HCT116 (cell line): Measurements from ENCODE around the gene SUSD5. TPM values are rescaled to one million over a fixed set of nuclear protein-coding genes. Genes with fewer than 3 reads are reported as not detected.

Experiments
- ATAC-seq: fragments of 200-7000 bp; cut with Tn5 transposase; 2 replicates; pipeline ENCODE4 v1.9.1; 2020; ENCODE audit warnings: mild to moderate bottlenecking, moderate library complexity
- BruUV-seq: library from RNA; stranded (reverse); fragments of 400-500 nt; replicated peaks from 2 replicates; lab custom pipeline; 2021; lab: Mats Ljungman, UMichigan
- CTCF ChIA-PET: fragments of 300-600 bp; sonication (Branson Sonifier 250); formaldehyde crosslinking; loops from one replicate; lab custom pipeline; 2021; ENCODE audit warnings: antibody characterized with exemption; lab: Charles Lee
- POLR2A ChIA-PET: fragments of 300-600, 350-600 bp; sonication (Branson Sonifier 250); formaldehyde crosslinking; loops from one replicate; lab custom pipeline; 2021; ENCODE audit warnings: antibody characterized with exemption; lab: Charles Lee
- RAD21 ChIA-PET, 2 experiments: fragments of 300-600 bp; sonication (Branson Sonifier 250); formaldehyde crosslinking; loops; one replicate each; lab custom pipeline; 2023; ENCODE audit warnings: low total read pairs in 2 of 2; ENCODE audit not compliant: uncharacterized antibody in 2 of 2, unreplicated experiment in 2 of 2, low non-redundant PET in 1 of 2; lab: Charles Lee
- DNase-seq: peaks from one replicate; pipeline ENCODE4 v3.0.0-alpha.2; 2010; ENCODE audit warnings: low read depth, low spot score
- H2AFZ ChIP-seq: fragments of 200-600 bp; shearing (Covaris generic), sonication (generic); 2 replicates; pipeline ENCODE4 v1.6.1; 2017; ENCODE audit warnings: low read depth, mixed run types, mixed read lengths, antibody characterized with exemption, low read length; ENCODE audit not compliant: poor library complexity, severe bottlenecking
- H3K27ac ChIP-seq: 2 replicates; pipeline ENCODE4 v1.5.1; 2012; ENCODE audit warnings: low read depth, low read length
- H3K27me3 ChIP-seq: fragments of 200-600 bp; sonication (generic); 2 replicates; pipeline ENCODE4 v1.6.1; 2016; ENCODE audit warnings: mixed run types, low read length, mixed read lengths; ENCODE audit not compliant: insufficient read depth
- H3K36me3 ChIP-seq, 2 experiments: fragments of 200-500 bp in 1 of 2; fragments of 200-600 bp in 1 of 2; sonication (Bioruptor generic) in 1 of 2; sonication (generic) in 1 of 2; 2 replicates each; pipeline versions ENCODE4 v1.5.1 to v1.6.1; 2014 to 2016; ENCODE audit warnings: low read length in 2 of 2, inconsistent platforms in 1 of 2, mixed read lengths in 1 of 2, mixed run types in 1 of 2; ENCODE audit not compliant: insufficient read depth in 2 of 2, control insufficient read depth in 1 of 2
- H3K4me1 ChIP-seq, 2 experiments: fragments of 200-600 bp in 1 of 2; sonication (generic) in 1 of 2; 2 replicates each; pipeline versions ENCODE4 v1.5.1 to v1.6.1; 2012 to 2017; ENCODE audit warnings: low read length in 2 of 2, inconsistent platforms in 1 of 2, mild to moderate bottlenecking in 1 of 2, mixed read lengths in 1 of 2, mixed run types in 1 of 2, moderate library complexity in 1 of 2; ENCODE audit not compliant: insufficient read depth in 2 of 2, control insufficient read depth in 1 of 2
- H3K4me2 ChIP-seq: fragments of 200-600 bp; sonication (generic); 2 replicates; pipeline ENCODE4 v1.6.1; 2017; ENCODE audit warnings: mixed run types, low read length, mixed read lengths
- H3K4me3 ChIP-seq, 2 experiments: fragments of 200-600 bp in 1 of 2; sonication (generic) in 1 of 2; replicated peaks in 1 of 2; 2 replicates each; pipeline ENCODE4 v1.5.1; 2011 to 2016; ENCODE audit warnings: low read length in 2 of 2, control low read depth in 1 of 2, low read depth in 1 of 2, mild to moderate bottlenecking in 1 of 2, mixed read lengths in 1 of 2, mixed run types in 1 of 2
- H3K79me2 ChIP-seq: fragments of 200-600 bp; sonication (generic); 2 replicates; pipeline ENCODE4 v1.6.1; 2017; ENCODE audit warnings: mild to moderate bottlenecking, mixed run types, low read length, moderate library complexity, mixed read lengths; ENCODE audit not compliant: insufficient read depth
- H3K9ac ChIP-seq: fragments of 200-600 bp; sonication (generic); 2 replicates; pipeline ENCODE4 v1.6.1; 2016; ENCODE audit warnings: low read length, mixed read lengths
- H3K9me2 ChIP-seq: fragments of 200-600 bp; sonication (generic), shearing (Covaris generic); 2 replicates; pipeline ENCODE4 v1.6.1; 2017; ENCODE audit warnings: mixed run types, mild to moderate bottlenecking, moderate library complexity; ENCODE audit not compliant: insufficient read depth
- H3K9me3 ChIP-seq, 2 experiments: fragments of 200-500 bp in 1 of 2; fragments of 200-600 bp in 1 of 2; sonication (Bioruptor generic) in 1 of 2; sonication (generic) in 1 of 2; 2 replicates each; pipeline ENCODE4 v1.6.1; 2014 to 2017; ENCODE audit warnings: low read length in 2 of 2, mixed read lengths in 2 of 2, inconsistent platforms in 1 of 2, low read depth in 1 of 2, mild to moderate bottlenecking in 1 of 2, mixed run types in 1 of 2, moderate library complexity in 1 of 2; ENCODE audit not compliant: control insufficient read depth in 1 of 2, insufficient read depth in 1 of 2
- H4K20me1 ChIP-seq: fragments of 200-600 bp; sonication (generic), shearing (Covaris generic); 2 replicates; pipeline ENCODE4 v1.6.1; 2017; ENCODE audit warnings: mixed run types, mild to moderate bottlenecking, moderate library complexity; ENCODE audit not compliant: insufficient read depth
- CBX3 ChIP-seq: IDR thresholded peaks from 2 replicates; pipeline ENCODE4 v1.6.1; 2012; ENCODE audit warnings: low read depth
- CEBPB ChIP-seq: IDR thresholded peaks from 2 replicates; pipeline ENCODE4 v1.6.1; 2012; ENCODE audit warnings: low read depth
- EGR1 ChIP-seq: IDR thresholded peaks from 2 replicates; pipeline ENCODE4 v1.6.1; 2012; ENCODE audit warnings: low read depth
- ELF1 ChIP-seq: IDR thresholded peaks from 2 replicates; pipeline ENCODE4 v1.6.1; 2012; ENCODE audit warnings: low read depth, borderline replicate concordance
- EZH2 ChIP-seq: fragments of 200-600 bp; sonication (generic); IDR thresholded peaks from 2 replicates; pipeline ENCODE4 v1.6.1; 2017; ENCODE audit warnings: antibody characterized with exemption, mixed run types
- EZH2phosphoT487 ChIP-seq: fragments of 200-600 bp; IDR thresholded peaks from 2 replicates; pipeline ENCODE4 v1.6.1; 2018; ENCODE audit warnings: antibody characterized with exemption, borderline replicate concordance
- FOSL1 ChIP-seq: IDR thresholded peaks from 2 replicates; pipeline ENCODE4 v1.6.1; 2012; ENCODE audit warnings: low read depth
- MAX ChIP-seq: IDR thresholded peaks from 2 replicates; pipeline ENCODE4 v1.6.1; 2012
- POLR2A ChIP-seq: IDR thresholded peaks from 2 replicates; pipeline ENCODE4 v1.7.0; 2011; ENCODE audit warnings: borderline replicate concordance; ENCODE audit not compliant: insufficient read depth, insufficient read length; ENCODE audit errors: extremely low read depth
- POLR2AphosphoS5 ChIP-seq: IDR thresholded peaks from 2 replicates; pipeline ENCODE4 v1.6.1; 2011; ENCODE audit warnings: mild to moderate bottlenecking, low read depth, low read length, moderate library complexity
- RAD21 ChIP-seq: IDR thresholded peaks from 2 replicates; pipeline ENCODE4 v1.6.1; 2012; ENCODE audit warnings: low read depth, mild to moderate bottlenecking
- SIN3A ChIP-seq: IDR thresholded peaks from 2 replicates; pipeline ENCODE4 v1.6.1; 2012; ENCODE audit warnings: low read depth
- SP1 ChIP-seq: IDR thresholded peaks from 2 replicates; pipeline ENCODE4 v1.6.1; 2012; ENCODE audit warnings: low read depth
- SRF ChIP-seq: IDR thresholded peaks from 2 replicates; pipeline ENCODE4 v1.6.1; 2012; ENCODE audit warnings: low read depth
- TCF7L2 ChIP-seq: IDR thresholded peaks from 2 replicates; pipeline ENCODE4 v1.7.0; 2011; ENCODE audit warnings: borderline replicate concordance, inconsistent platforms; ENCODE audit not compliant: insufficient read depth, insufficient read length; ENCODE audit errors: extremely low read depth
- YY1 ChIP-seq: IDR thresholded peaks from 2 replicates; pipeline ENCODE4 v1.6.1; 2011; ENCODE audit warnings: low read length, low read depth, moderate library complexity, mild to moderate bottlenecking; ENCODE audit not compliant: insufficient replicate concordance; ENCODE audit errors: extremely low read depth
- intact Hi-C: fragments of 100-400 bp; cut with micrococcal nuclease; formaldehyde crosslinking; loops from 2 replicates; pipeline ENCODE4 v1.10.0; 2022
- total RNA-seq: library from RNA; stranded (reverse); gene quantifications from one replicate; pipeline ENCODE4 v1.2.1, GENCODE V29; 2021; ENCODE audit not compliant: unreplicated experiment
- TF ChIP-seq, protein P1 (sequence below): IDR thresholded peaks from 2 replicates; pipeline ENCODE4 v1.6.1; 2011; ENCODE audit warnings: mild to moderate bottlenecking, low read length, moderate library complexity; ENCODE audit not compliant: insufficient replicate concordance; ENCODE audit errors: extremely low read depth
- TF ChIP-seq, protein P2 (sequence below): IDR thresholded peaks from 2 replicates; pipeline ENCODE4 v1.6.1; 2012; ENCODE audit warnings: low read depth
- TF ChIP-seq, protein P3 (sequence below): IDR thresholded peaks from 2 replicates; pipeline ENCODE4 v1.6.1; 2012

SUSD5 gene
- total RNA-seq, 1 experiment from 2014 or later: not detected

DNA sequence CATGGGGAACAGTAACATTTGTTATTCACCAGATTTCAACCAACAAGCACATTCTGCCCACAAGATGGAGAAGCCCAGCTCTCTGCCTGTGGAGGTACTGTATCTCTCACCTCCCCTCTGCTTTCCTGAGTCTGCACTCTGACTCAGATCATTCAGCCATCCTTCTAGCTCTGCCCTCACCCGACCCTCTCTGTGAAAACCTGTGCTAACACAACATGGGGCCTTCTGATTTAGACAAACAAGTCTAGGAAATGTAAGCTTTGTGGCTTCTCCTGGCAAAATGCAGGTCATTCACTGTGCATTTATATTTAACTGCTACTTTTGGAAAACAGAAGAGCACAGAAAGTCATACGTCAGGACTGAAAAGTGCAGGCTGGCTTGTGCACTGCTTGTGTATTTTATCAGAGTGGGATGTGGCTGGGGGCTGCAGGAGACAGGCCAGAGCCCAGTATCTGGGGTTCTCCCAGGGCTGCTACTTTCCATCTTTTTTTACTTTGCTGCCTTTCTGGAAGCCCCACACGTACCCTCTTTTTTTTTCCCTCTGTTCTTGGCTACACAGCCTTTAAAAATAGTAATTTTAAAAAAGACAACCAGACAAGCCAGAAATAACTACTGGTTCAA, 50.8 kb downstream of the SUSD5 start:
- Histone ChIP-seq H3K9ac (no peak overlapping the region), H3K4me3 (no peak overlapping the region), H3K79me2 (no peaks in the 10 kb centered on the region), H3K9me2 (no peaks in the 10 kb centered on the region), H2AFZ (no peak overlapping the region), H3K4me2 (no peak overlapping the region), H3K27ac (no peak overlapping the region), H3K4me1 (peaks cover 0 to 2% of the 10 kb centered on the region in 2 experiments; a peak in 2 of 4 replicates), H3K27me3 (no peaks in the 10 kb centered on the region), H3K9me3 (no peaks in the 10 kb centered on the region), H3K36me3 (no peaks in the 10 kb centered on the region), H4K20me1 (no peaks in the 10 kb centered on the region)
- ATAC-seq: no peak
- ChIA-PET RAD21 (no interaction called here), CTCF (no interaction called here), POLR2A (no interaction called here)
- no peak for TF ChIP-seq POLR2AphosphoS5
- TF ChIP-seq EZH2: no peak
- no peak for TF ChIP-seq FOSL1
- TF ChIP-seq ELF1: no peak
- TF ChIP-seq, protein P1, sequence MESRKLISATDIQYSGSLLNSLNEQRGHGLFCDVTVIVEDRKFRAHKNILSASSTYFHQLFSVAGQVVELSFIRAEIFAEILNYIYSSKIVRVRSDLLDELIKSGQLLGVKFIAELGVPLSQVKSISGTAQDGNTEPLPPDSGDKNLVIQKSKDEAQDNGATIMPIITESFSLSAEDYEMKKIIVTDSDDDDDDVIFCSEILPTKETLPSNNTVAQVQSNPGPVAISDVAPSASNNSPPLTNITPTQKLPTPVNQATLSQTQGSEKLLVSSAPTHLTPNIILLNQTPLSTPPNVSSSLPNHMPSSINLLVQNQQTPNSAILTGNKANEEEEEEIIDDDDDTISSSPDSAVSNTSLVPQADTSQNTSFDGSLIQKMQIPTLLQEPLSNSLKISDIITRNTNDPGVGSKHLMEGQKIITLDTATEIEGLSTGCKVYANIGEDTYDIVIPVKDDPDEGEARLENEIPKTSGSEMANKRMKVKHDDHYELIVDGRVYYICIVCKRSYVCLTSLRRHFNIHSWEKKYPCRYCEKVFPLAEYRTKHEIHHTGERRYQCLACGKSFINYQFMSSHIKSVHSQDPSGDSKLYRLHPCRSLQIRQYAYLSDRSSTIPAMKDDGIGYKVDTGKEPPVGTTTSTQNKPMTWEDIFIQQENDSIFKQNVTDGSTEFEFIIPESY: no peak
- TF ChIP-seq EGR1: no peak
- TF ChIP-seq SP1: no peak
- TF ChIP-seq, protein P2, sequence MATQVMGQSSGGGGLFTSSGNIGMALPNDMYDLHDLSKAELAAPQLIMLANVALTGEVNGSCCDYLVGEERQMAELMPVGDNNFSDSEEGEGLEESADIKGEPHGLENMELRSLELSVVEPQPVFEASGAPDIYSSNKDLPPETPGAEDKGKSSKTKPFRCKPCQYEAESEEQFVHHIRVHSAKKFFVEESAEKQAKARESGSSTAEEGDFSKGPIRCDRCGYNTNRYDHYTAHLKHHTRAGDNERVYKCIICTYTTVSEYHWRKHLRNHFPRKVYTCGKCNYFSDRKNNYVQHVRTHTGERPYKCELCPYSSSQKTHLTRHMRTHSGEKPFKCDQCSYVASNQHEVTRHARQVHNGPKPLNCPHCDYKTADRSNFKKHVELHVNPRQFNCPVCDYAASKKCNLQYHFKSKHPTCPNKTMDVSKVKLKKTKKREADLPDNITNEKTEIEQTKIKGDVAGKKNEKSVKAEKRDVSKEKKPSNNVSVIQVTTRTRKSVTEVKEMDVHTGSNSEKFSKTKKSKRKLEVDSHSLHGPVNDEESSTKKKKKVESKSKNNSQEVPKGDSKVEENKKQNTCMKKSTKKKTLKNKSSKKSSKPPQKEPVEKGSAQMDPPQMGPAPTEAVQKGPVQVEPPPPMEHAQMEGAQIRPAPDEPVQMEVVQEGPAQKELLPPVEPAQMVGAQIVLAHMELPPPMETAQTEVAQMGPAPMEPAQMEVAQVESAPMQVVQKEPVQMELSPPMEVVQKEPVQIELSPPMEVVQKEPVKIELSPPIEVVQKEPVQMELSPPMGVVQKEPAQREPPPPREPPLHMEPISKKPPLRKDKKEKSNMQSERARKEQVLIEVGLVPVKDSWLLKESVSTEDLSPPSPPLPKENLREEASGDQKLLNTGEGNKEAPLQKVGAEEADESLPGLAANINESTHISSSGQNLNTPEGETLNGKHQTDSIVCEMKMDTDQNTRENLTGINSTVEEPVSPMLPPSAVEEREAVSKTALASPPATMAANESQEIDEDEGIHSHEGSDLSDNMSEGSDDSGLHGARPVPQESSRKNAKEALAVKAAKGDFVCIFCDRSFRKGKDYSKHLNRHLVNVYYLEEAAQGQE: no peak
- TF ChIP-seq CBX3: no peak
- TF ChIP-seq MAX: no peak
- TF ChIP-seq, protein P3, sequence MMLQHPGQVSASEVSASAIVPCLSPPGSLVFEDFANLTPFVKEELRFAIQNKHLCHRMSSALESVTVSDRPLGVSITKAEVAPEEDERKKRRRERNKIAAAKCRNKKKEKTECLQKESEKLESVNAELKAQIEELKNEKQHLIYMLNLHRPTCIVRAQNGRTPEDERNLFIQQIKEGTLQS: no peak
- TF ChIP-seq RAD21: no peak
- no peak for TF ChIP-seq YY1
- TF ChIP-seq EZH2phosphoT487: no peak
- TF ChIP-seq SRF: no peak
- TF ChIP-seq CEBPB: no peak
- no peak for TF ChIP-seq TCF7L2
- no peak for TF ChIP-seq POLR2A
- no peak for TF ChIP-seq SIN3A
- BruUV-seq: no TSS peak
- intact Hi-C loops: no loop called here
- DNase-seq: no peak
